HCT116 (cell line): Measurements from ENCODE around the gene AHI1. TPM values are rescaled to one million over a fixed set of nuclear protein-coding genes. Genes with fewer than 3 reads are reported as not detected.

Experiments
- ATAC-seq: fragments of 200-7000 bp; cut with Tn5 transposase; 2 replicates; pipeline ENCODE4 v1.9.1; 2020; ENCODE audit warnings: mild to moderate bottlenecking, moderate library complexity
- BruUV-seq: library from RNA; stranded (reverse); fragments of 400-500 nt; replicated peaks from 2 replicates; lab custom pipeline; 2021; lab: Mats Ljungman, UMichigan
- CTCF ChIA-PET: fragments of 300-600 bp; sonication (Branson Sonifier 250); formaldehyde crosslinking; loops from one replicate; lab custom pipeline; 2021; ENCODE audit warnings: antibody characterized with exemption; lab: Charles Lee
- POLR2A ChIA-PET: fragments of 300-600, 350-600 bp; sonication (Branson Sonifier 250); formaldehyde crosslinking; loops from one replicate; lab custom pipeline; 2021; ENCODE audit warnings: antibody characterized with exemption; lab: Charles Lee
- RAD21 ChIA-PET, 2 experiments: fragments of 300-600 bp; sonication (Branson Sonifier 250); formaldehyde crosslinking; loops; one replicate each; lab custom pipeline; 2023; ENCODE audit warnings: low total read pairs in 2 of 2; ENCODE audit not compliant: uncharacterized antibody in 2 of 2, unreplicated experiment in 2 of 2, low non-redundant PET in 1 of 2; lab: Charles Lee
- DNase-seq: peaks from one replicate; pipeline ENCODE4 v3.0.0-alpha.2; 2010; ENCODE audit warnings: low read depth, low spot score
- H2AFZ ChIP-seq: fragments of 200-600 bp; shearing (Covaris generic), sonication (generic); 2 replicates; pipeline ENCODE4 v1.6.1; 2017; ENCODE audit warnings: low read depth, mixed run types, mixed read lengths, antibody characterized with exemption, low read length; ENCODE audit not compliant: poor library complexity, severe bottlenecking
- H3K27ac ChIP-seq: 2 replicates; pipeline ENCODE4 v1.5.1; 2012; ENCODE audit warnings: low read depth, low read length
- H3K27me3 ChIP-seq: fragments of 200-600 bp; sonication (generic); 2 replicates; pipeline ENCODE4 v1.6.1; 2016; ENCODE audit warnings: mixed run types, low read length, mixed read lengths; ENCODE audit not compliant: insufficient read depth
- H3K36me3 ChIP-seq, 2 experiments: fragments of 200-500 bp in 1 of 2; fragments of 200-600 bp in 1 of 2; sonication (Bioruptor generic) in 1 of 2; sonication (generic) in 1 of 2; 2 replicates each; pipeline versions ENCODE4 v1.5.1 to v1.6.1; 2014 to 2016; ENCODE audit warnings: low read length in 2 of 2, inconsistent platforms in 1 of 2, mixed read lengths in 1 of 2, mixed run types in 1 of 2; ENCODE audit not compliant: insufficient read depth in 2 of 2, control insufficient read depth in 1 of 2
- H3K4me1 ChIP-seq, 2 experiments: fragments of 200-600 bp in 1 of 2; sonication (generic) in 1 of 2; 2 replicates each; pipeline versions ENCODE4 v1.5.1 to v1.6.1; 2012 to 2017; ENCODE audit warnings: low read length in 2 of 2, inconsistent platforms in 1 of 2, mild to moderate bottlenecking in 1 of 2, mixed read lengths in 1 of 2, mixed run types in 1 of 2, moderate library complexity in 1 of 2; ENCODE audit not compliant: insufficient read depth in 2 of 2, control insufficient read depth in 1 of 2
- H3K4me2 ChIP-seq: fragments of 200-600 bp; sonication (generic); 2 replicates; pipeline ENCODE4 v1.6.1; 2017; ENCODE audit warnings: mixed run types, low read length, mixed read lengths
- H3K4me3 ChIP-seq, 2 experiments: fragments of 200-600 bp in 1 of 2; sonication (generic) in 1 of 2; replicated peaks in 1 of 2; 2 replicates each; pipeline ENCODE4 v1.5.1; 2011 to 2016; ENCODE audit warnings: low read length in 2 of 2, control low read depth in 1 of 2, low read depth in 1 of 2, mild to moderate bottlenecking in 1 of 2, mixed read lengths in 1 of 2, mixed run types in 1 of 2
- H3K79me2 ChIP-seq: fragments of 200-600 bp; sonication (generic); 2 replicates; pipeline ENCODE4 v1.6.1; 2017; ENCODE audit warnings: mild to moderate bottlenecking, mixed run types, low read length, moderate library complexity, mixed read lengths; ENCODE audit not compliant: insufficient read depth
- H3K9ac ChIP-seq: fragments of 200-600 bp; sonication (generic); 2 replicates; pipeline ENCODE4 v1.6.1; 2016; ENCODE audit warnings: low read length, mixed read lengths
- H3K9me2 ChIP-seq: fragments of 200-600 bp; sonication (generic), shearing (Covaris generic); 2 replicates; pipeline ENCODE4 v1.6.1; 2017; ENCODE audit warnings: mixed run types, mild to moderate bottlenecking, moderate library complexity; ENCODE audit not compliant: insufficient read depth
- H3K9me3 ChIP-seq, 2 experiments: fragments of 200-500 bp in 1 of 2; fragments of 200-600 bp in 1 of 2; sonication (Bioruptor generic) in 1 of 2; sonication (generic) in 1 of 2; 2 replicates each; pipeline ENCODE4 v1.6.1; 2014 to 2017; ENCODE audit warnings: low read length in 2 of 2, mixed read lengths in 2 of 2, inconsistent platforms in 1 of 2, low read depth in 1 of 2, mild to moderate bottlenecking in 1 of 2, mixed run types in 1 of 2, moderate library complexity in 1 of 2; ENCODE audit not compliant: control insufficient read depth in 1 of 2, insufficient read depth in 1 of 2
- H4K20me1 ChIP-seq: fragments of 200-600 bp; sonication (generic), shearing (Covaris generic); 2 replicates; pipeline ENCODE4 v1.6.1; 2017; ENCODE audit warnings: mixed run types, mild to moderate bottlenecking, moderate library complexity; ENCODE audit not compliant: insufficient read depth
- CEBPB ChIP-seq: IDR thresholded peaks from 2 replicates; pipeline ENCODE4 v1.6.1; 2012; ENCODE audit warnings: low read depth
- EGR1 ChIP-seq: IDR thresholded peaks from 2 replicates; pipeline ENCODE4 v1.6.1; 2012; ENCODE audit warnings: low read depth
- EZH2 ChIP-seq: fragments of 200-600 bp; sonication (generic); IDR thresholded peaks from 2 replicates; pipeline ENCODE4 v1.6.1; 2017; ENCODE audit warnings: antibody characterized with exemption, mixed run types
- EZH2phosphoT487 ChIP-seq: fragments of 200-600 bp; IDR thresholded peaks from 2 replicates; pipeline ENCODE4 v1.6.1; 2018; ENCODE audit warnings: antibody characterized with exemption, borderline replicate concordance
- POLR2A ChIP-seq: IDR thresholded peaks from 2 replicates; pipeline ENCODE4 v1.7.0; 2011; ENCODE audit warnings: borderline replicate concordance; ENCODE audit not compliant: insufficient read depth, insufficient read length; ENCODE audit errors: extremely low read depth
- SRF ChIP-seq: IDR thresholded peaks from 2 replicates; pipeline ENCODE4 v1.6.1; 2012; ENCODE audit warnings: low read depth
- TCF7L2 ChIP-seq: IDR thresholded peaks from 2 replicates; pipeline ENCODE4 v1.7.0; 2011; ENCODE audit warnings: borderline replicate concordance, inconsistent platforms; ENCODE audit not compliant: insufficient read depth, insufficient read length; ENCODE audit errors: extremely low read depth
- YY1 ChIP-seq: IDR thresholded peaks from 2 replicates; pipeline ENCODE4 v1.6.1; 2011; ENCODE audit warnings: low read length, low read depth, moderate library complexity, mild to moderate bottlenecking; ENCODE audit not compliant: insufficient replicate concordance; ENCODE audit errors: extremely low read depth
- ZNF274 ChIP-seq: fragments of 200-500 bp; sonication (Bioruptor generic); IDR thresholded peaks from 2 replicates; pipeline ENCODE4 v1.6.1; 2014; ENCODE audit warnings: mild to moderate bottlenecking, low read depth, low read length, inconsistent platforms
- intact Hi-C: fragments of 100-400 bp; cut with micrococcal nuclease; formaldehyde crosslinking; loops from 2 replicates; pipeline ENCODE4 v1.10.0; 2022
- total RNA-seq: library from RNA; stranded (reverse); gene quantifications from one replicate; pipeline ENCODE4 v1.2.1, GENCODE V29; 2021; ENCODE audit not compliant: unreplicated experiment
- TF ChIP-seq, protein P1 (sequence below), 3 experiments: fragments of 200-600 bp in 1 of 3; sonication (generic) in 1 of 3; IDR thresholded peaks in 2 of 3; conservative IDR thresholded peaks in 1 of 3; 2 replicates each; pipeline ENCODE4 v1.5.1; 2012 to 2017; ENCODE audit warnings: low read depth in 2 of 3, low read length in 2 of 3, antibody characterized with exemption in 1 of 3, borderline replicate concordance in 1 of 3, control low read depth in 1 of 3, mild to moderate bottlenecking in 1 of 3, mixed read lengths in 1 of 3, mixed run types in 1 of 3, moderate library complexity in 1 of 3; ENCODE audit not compliant: insufficient read depth in 1 of 3
- TF ChIP-seq, protein P2 (sequence below): IDR thresholded peaks from 2 replicates; pipeline ENCODE4 v1.6.1; 2012

AHI1 gene
- total RNA-seq, 1 experiment from 2014 or later: 29.6 TPM

DNA sequence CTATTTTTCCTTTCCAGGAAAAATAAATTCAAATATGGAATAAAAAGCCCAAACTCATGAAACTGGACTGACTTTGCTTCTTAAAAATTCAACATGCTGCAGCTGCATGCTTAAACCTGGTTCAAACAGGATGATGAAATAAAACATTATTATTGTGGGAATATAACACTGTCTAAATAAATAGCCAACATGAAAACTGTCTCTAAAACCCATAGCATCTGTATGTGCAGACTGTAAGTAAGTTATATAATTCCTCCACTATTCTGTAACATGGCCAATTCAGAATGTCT, 30.4 kb upstream of the AHI1 start:
- TF ChIP-seq EZH2: no peak
- TF ChIP-seq ZNF274: no peak
- no peak for TF ChIP-seq EGR1
- no peak for TF ChIP-seq SRF
- no peak for TF ChIP-seq YY1
- TF ChIP-seq EZH2phosphoT487: no peak
- TF ChIP-seq, protein P1, sequence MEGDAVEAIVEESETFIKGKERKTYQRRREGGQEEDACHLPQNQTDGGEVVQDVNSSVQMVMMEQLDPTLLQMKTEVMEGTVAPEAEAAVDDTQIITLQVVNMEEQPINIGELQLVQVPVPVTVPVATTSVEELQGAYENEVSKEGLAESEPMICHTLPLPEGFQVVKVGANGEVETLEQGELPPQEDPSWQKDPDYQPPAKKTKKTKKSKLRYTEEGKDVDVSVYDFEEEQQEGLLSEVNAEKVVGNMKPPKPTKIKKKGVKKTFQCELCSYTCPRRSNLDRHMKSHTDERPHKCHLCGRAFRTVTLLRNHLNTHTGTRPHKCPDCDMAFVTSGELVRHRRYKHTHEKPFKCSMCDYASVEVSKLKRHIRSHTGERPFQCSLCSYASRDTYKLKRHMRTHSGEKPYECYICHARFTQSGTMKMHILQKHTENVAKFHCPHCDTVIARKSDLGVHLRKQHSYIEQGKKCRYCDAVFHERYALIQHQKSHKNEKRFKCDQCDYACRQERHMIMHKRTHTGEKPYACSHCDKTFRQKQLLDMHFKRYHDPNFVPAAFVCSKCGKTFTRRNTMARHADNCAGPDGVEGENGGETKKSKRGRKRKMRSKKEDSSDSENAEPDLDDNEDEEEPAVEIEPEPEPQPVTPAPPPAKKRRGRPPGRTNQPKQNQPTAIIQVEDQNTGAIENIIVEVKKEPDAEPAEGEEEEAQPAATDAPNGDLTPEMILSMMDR (IDR thresholded peaks at IDR 0.05 in 2 of 3, conservative IDR thresholded peaks at IDR 0.05 in 1 of 3; ENCODE audit: borderline replicate concordance in 1 of 3, insufficient read depth in 1 of 3, low read depth in 2 of 3, low read length in 2 of 3): no peak
- TF ChIP-seq TCF7L2: no peak
- TF ChIP-seq, protein P2, sequence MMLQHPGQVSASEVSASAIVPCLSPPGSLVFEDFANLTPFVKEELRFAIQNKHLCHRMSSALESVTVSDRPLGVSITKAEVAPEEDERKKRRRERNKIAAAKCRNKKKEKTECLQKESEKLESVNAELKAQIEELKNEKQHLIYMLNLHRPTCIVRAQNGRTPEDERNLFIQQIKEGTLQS: no peak
- TF ChIP-seq CEBPB: no peak
- no peak for TF ChIP-seq POLR2A
- Histone ChIP-seq H3K4me1 (no peaks in the 10 kb centered on the region), H3K4me2 (no peak overlapping the region), H3K79me2 (no peaks in the 10 kb centered on the region), H3K4me3 (no peak overlapping the region), H3K27ac (no peak overlapping the region), H3K9ac (no peak overlapping the region), H3K27me3 (no peaks in the 10 kb centered on the region), H4K20me1 (no peaks in the 10 kb centered on the region), H2AFZ (no peak overlapping the region), H3K36me3 (no peaks in the 10 kb centered on the region), H3K9me3 (no peaks in the 10 kb centered on the region), H3K9me2 (no peaks in the 10 kb centered on the region)
- ATAC-seq (no peak), DNase-seq (no peak)
- ChIA-PET CTCF (no interaction called here), POLR2A (no interaction called here), RAD21 (no interaction called here)
- BruUV-seq: no TSS peak
- intact Hi-C loops: no loop called here
